ENCODE measurements around the gene PYGM. TPM values are rescaled to one million over a fixed set of nuclear protein-coding genes. Genes with fewer than 3 reads are reported as not detected.

The PYGM gene
- total RNA-seq, 2 donors from 2014 or later, result 4.7 to 5.6 TPM

GRCh38 chr11:64722141-64723065 is 37.4 kb downstream of the PYGM start:
- peaks cover 4 to 18% of the 10 kb centered on the region in 2 donors for H3K27me3 Mint-ChIP-seq
- peaks cover 4 to 13% of the 10 kb centered on the region in 2 donors for H3K4me1 Mint-ChIP-seq (ENCODE audit: low read depth in 2 of 2)
- H3K4me3 Mint-ChIP-seq, result peak overlapping the region; percentile 67
- no peak overlapping the region for H3K27ac Mint-ChIP-seq
- no peaks in the 10 kb centered on the region for H3K9me3 Mint-ChIP-seq
- no peak for ATAC-seq
- no peaks in the 10 kb centered on the region for H3K36me3 Mint-ChIP-seq
- no peak for DNase-seq (ENCODE audit: low spot score)

DNA sequence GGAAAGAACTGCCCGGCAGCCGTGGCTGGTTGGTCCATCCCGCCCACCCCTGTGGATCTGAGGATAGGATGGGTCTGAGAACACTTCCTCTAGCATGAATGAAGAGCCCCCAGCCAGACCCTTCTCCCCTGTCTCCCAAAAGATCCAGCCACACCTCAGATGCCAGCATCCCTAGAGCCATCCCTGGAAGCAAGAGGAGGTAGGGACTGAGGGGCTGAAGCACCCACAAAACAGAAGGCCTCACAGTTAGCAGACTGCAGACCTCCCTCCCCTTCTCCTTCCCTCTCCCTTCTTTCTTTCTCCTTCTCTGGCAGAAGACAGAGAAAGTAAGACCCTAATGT is 38.4 kb downstream of the PYGM start:
- H3K27ac Mint-ChIP-seq, result no peak overlapping the region
- ATAC-seq, result no peak
- DNase-seq (ENCODE audit: low spot score), result no peak
- peaks cover 8 to 24% of the 10 kb centered on the region in 2 donors for H3K27me3 Mint-ChIP-seq
- H3K4me1 Mint-ChIP-seq (ENCODE audit: low read depth in 2 of 2), result peaks cover 4 to 13% of the 10 kb centered on the region in 2 donors
- H3K36me3 Mint-ChIP-seq, result no peaks in the 10 kb centered on the region
- no peak overlapping the region for H3K4me3 Mint-ChIP-seq
- no peaks in the 10 kb centered on the region for H3K9me3 Mint-ChIP-seq

GRCh38 chr11:64720640-64721358 is 39.0 kb downstream of the PYGM start:
- H3K4me3 Mint-ChIP-seq, result no peak overlapping the region
- peaks cover 8 to 26% of the 10 kb centered on the region in 2 donors for H3K27me3 Mint-ChIP-seq

DNA sequence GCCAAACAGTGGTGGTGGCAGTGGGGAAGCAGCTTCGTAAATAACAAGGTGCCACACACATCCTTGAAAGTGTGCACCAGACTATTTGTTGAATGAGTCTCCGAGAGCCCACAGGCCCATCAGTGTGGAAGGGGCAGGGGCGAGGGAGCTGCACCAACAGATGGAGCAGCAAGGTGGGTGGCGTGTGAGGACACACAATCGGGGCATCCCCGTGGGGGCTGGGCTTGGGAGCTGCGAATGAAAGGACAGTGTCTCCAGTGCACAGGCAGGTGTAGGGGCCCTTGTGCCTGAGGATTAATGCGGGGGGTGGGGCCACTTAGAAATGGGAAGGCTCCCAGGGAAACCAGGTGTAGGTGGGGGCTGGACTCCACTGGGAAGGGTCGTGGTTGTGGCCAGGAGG is 39.6 kb downstream of the PYGM start:
- H3K9me3 Mint-ChIP-seq, result no peaks in the 10 kb centered on the region
- ATAC-seq, result no peak
- no peak overlapping the region for H3K4me3 Mint-ChIP-seq
- H3K27ac Mint-ChIP-seq, result no peak overlapping the region
- no peaks in the 10 kb centered on the region for H3K36me3 Mint-ChIP-seq
- peaks cover 2 to 11% of the 10 kb centered on the region in 2 donors for H3K4me1 Mint-ChIP-seq (ENCODE audit: low read depth in 2 of 2)
- H3K27me3 Mint-ChIP-seq, result peaks cover 12 to 28% of the 10 kb centered on the region in 2 donors
- DNase-seq (ENCODE audit: low spot score), result no peak

More at GRCh38 chr11:64720640-64721358, 39.0 kb downstream of the PYGM start:
- Mint-ChIP-seq H3K27ac (no peak overlapping the region), H3K4me1 (ENCODE audit: low read depth in 2 of 2) (peaks cover 4 to 13% of the 10 kb centered on the region in 2 donors), H3K36me3 (no peaks in the 10 kb centered on the region), H3K9me3 (no peaks in the 10 kb centered on the region)
- no peak for ATAC-seq
- DNase-seq (ENCODE audit: low spot score), result no peak

DNA sequence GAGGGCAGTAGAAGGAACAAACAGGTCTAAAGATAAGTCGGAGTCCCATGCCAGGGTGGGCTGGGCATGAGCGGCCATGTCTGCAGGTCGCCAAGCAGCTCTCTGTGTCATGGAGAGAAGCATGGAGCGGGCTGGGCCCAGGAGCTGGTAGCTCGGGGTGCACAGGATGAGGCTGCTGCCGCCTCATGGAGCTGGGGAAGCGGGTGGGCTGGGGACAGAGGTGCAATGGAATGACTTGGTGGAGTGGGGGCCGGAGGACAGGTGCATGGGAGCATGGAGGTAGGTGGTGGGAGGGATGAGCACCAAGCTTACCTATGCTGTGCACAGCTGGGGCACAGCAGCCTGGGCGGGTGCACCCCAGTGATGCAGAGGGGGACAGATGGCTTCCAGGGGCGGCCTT is 40.4 kb downstream of the PYGM start:
- no peaks in the 10 kb centered on the region for H3K9me3 Mint-ChIP-seq
- peaks cover 20 to 36% of the 10 kb centered on the region in 2 donors for H3K27me3 Mint-ChIP-seq
- no peak overlapping the region for H3K4me3 Mint-ChIP-seq
- no peaks in the 10 kb centered on the region for H3K36me3 Mint-ChIP-seq
- DNase-seq (ENCODE audit: low spot score), result no peak
- H3K4me1 Mint-ChIP-seq (ENCODE audit: low read depth in 2 of 2), result peaks cover 0 to 7% of the 10 kb centered on the region in 2 donors
- no peak overlapping the region for H3K27ac Mint-ChIP-seq
- ATAC-seq, result no peak

DNA sequence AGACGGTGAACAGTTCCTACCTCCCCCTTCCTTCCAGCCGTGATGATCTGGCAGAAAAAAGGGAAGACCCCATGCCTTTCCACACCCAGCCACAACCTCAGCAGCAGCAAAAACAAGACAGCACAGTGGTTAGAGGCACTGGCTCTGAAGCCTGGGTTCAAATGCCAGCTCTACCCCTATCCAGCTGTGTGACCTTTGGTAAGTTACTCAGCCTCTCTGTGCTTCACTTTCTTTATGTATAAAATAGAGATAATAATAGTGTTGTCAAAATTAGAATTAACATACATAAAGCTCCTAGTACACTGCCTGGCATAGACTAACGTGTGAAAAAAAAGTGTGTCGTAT is 41.0 kb downstream of the PYGM start:
- H3K4me3 Mint-ChIP-seq, result no peak overlapping the region
- peaks cover 26 to 42% of the 10 kb centered on the region in 2 donors for H3K27me3 Mint-ChIP-seq
- H3K36me3 Mint-ChIP-seq, result no peaks in the 10 kb centered on the region
- no peak for ATAC-seq
- H3K4me1 Mint-ChIP-seq (ENCODE audit: low read depth in 2 of 2), result peaks cover 0 to 3% of the 10 kb centered on the region in 2 donors
- H3K27ac Mint-ChIP-seq, result no peak overlapping the region
- H3K9me3 Mint-ChIP-seq, result no peaks in the 10 kb centered on the region
- DNase-seq (ENCODE audit: low spot score), result no peak

DNA sequence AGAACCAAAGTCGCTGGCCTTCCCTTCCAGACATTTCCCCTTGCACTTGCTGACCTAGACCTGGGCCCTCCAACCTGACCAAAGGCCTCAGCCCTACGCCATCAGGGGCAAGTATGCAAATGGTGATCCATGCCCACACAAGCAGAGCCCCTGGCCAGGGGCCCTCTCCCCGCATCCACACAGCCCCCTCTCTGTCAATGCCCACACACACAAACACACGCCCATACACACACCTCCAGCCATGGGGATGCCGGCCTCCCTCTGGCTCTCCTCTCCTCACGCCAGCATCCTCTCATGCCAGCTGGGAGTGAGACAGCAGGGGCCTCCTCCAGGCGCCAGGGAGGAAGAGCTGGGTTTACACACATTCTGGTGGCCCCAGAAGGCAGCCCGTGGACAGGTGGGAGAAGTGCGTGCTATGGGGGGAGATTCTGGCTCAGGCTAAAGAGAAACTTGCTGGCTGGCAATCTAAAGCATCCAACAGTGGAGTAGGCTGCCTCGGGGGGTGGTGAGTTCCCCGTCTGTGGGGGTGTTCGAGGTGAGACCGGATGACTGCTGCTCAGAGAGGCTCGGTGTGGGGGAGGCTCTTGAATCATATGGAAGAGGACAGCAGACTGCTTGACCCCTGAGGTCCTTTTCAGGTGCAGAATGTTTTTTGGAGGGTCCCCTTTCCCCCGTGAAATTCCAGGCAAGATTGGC is 41.5 kb downstream of the PYGM start:
- Mint-ChIP-seq H3K27ac (no peak overlapping the region), H3K4me3 (no peak overlapping the region), H3K36me3 (no peaks in the 10 kb centered on the region), H3K9me3 (no peaks in the 10 kb centered on the region), H3K4me1 (ENCODE audit: low read depth in 2 of 2) (peaks cover 0 to 3% of the 10 kb centered on the region in 2 donors), H3K27me3 (peaks cover 26 to 42% of the 10 kb centered on the region in 2 donors)
- no peak for DNase-seq (ENCODE audit: low spot score)
- no peak for ATAC-seq

GRCh38 chr11:64717268-64717578 is 42.6 kb downstream of the PYGM start:
- Mint-ChIP-seq H3K36me3 (no peaks in the 10 kb centered on the region), H3K4me1 (ENCODE audit: low read depth in 2 of 2) (peaks cover 1 to 3% of the 10 kb centered on the region in 2 donors), H3K9me3 (no peaks in the 10 kb centered on the region), H3K27ac (no peak overlapping the region), H3K27me3 (peaks cover 29 to 41% of the 10 kb centered on the region in 2 donors), H3K4me3 (no peak overlapping the region)
- no peak for DNase-seq (ENCODE audit: low spot score)
- peak in 1 of 2 donors; percentile 45 for ATAC-seq

DNA sequence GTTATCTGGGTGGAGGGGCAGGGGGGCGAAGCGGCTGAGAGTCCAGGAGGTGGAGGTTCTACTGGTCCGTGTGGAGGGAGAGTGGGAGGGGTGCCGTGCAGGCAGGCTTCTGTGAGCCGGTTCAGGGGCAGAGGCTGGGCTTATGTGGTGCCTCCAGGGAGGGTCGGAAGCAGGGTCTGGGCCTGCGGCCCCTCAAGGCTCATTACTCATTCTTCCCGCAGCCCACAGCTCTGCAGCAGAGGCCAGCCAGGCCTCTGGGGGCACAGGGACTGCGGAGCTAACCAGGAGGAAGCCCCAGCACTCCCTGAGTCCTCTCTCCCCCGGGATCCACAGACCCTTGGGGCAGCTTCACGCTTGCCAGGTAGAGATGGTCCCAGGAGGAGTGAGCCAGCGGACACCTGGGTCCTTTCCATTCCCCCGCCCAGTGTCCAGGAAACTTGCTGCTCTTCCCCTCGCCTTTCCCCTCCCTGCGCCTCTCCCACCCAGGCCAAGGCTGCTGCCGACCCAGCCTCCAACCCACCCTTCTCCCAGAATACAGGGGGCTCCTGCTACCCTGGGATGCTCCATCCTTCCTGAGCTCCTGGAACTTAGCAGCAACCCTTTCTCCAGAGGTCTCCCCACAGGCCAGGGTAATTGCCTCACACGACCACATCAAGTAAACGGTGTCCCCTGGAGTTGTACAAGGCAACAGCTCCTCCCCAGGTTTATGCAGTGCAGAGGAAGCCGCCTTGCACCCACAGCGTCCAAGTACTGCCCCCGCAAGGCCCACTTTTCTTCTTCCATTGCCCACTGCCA is 43.1 kb downstream of the PYGM start:
- DNase-seq (ENCODE audit: low spot score) (no peak), ATAC-seq (no peak)
- H3K4me1 Mint-ChIP-seq (ENCODE audit: low read depth in 2 of 2), result peaks cover 7 to 8% of the 10 kb centered on the region in 2 donors
- no peak overlapping the region for H3K27ac Mint-ChIP-seq
- H3K4me3 Mint-ChIP-seq, result no peak overlapping the region
- H3K9me3 Mint-ChIP-seq, result no peaks in the 10 kb centered on the region
- peaks cover 34 to 43% of the 10 kb centered on the region in 2 donors for H3K27me3 Mint-ChIP-seq
- no peaks in the 10 kb centered on the region for H3K36me3 Mint-ChIP-seq

DNA sequence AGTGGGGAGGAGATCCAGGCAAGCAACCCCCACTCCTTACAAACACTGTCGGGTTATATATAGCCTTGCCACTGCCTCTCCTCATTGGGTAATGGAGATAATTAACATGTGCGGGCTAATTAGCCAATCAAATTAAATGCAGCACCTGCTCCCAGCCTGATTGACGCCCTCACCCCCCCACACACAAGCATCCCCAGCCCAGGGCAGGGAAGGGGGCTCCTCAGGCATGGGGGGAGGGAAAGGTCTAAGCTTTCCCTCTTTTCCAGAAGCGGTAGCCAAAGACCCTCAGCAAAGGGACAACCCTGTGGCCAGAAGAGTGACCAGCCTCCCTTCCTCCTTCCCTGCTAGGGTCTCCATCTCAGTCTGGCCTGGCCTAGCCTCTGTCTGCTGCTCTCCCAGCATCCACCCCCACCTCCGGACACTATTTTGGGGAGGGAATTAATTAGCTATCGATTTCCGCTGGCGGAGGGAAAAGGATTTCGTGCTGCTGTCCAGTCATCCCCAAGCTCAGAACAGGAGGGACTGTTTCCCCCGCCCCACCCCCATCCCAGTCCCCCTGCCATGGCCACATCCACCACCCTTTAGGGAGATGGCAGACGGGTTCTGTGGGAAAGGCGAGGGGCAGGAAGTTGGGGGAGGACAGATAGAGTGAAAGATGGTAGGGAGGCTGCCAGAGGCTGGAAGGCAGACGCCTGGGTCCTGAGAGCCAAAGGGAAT is 43.9 kb downstream of the PYGM start:
- Mint-ChIP-seq H3K9me3 (no peaks in the 10 kb centered on the region), H3K27me3 (peaks cover 42 to 48% of the 10 kb centered on the region in 2 donors), H3K36me3 (no peaks in the 10 kb centered on the region), H3K4me1 (ENCODE audit: low read depth in 2 of 2) (peaks cover 9 to 12% of the 10 kb centered on the region in 2 donors), H3K4me3 (no peak overlapping the region), H3K27ac (no peak overlapping the region)
- DNase-seq (ENCODE audit: low spot score) (no peak), ATAC-seq (no peak)

DNA sequence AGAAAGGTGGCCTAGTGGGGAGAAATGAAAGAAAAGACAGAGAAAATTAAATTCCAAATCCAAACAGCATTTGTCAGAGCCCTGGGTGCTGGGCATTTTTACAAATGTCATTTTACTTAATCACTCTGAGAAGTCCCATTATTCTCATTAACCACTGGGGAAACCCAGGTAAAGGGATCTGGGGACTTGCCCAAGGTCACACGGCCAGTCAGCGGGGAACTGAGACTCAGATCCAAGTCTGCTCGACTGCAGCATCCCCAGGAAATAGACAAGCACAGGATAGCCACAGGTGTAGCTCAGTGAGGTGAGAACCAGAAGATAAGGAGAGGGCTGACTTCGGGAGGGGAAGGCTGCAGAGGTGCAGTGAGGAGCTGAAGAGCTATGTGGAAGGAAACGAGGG is 44.7 kb downstream of the PYGM start:
- Mint-ChIP-seq H3K9me3 (no peaks in the 10 kb centered on the region), H3K4me3 (peak overlapping the region; percentile 18), H3K27ac (no peak overlapping the region), H3K36me3 (no peaks in the 10 kb centered on the region), H3K27me3 (peaks cover 49 to 50% of the 10 kb centered on the region in 2 donors), H3K4me1 (ENCODE audit: low read depth in 2 of 2) (peaks cover 12 to 16% of the 10 kb centered on the region in 2 donors)
- ATAC-seq, result no peak
- no peak for DNase-seq (ENCODE audit: low spot score)

- Mint-ChIP-seq H3K36me3 (no peaks in the 10 kb centered on the region), H3K27ac (no peak overlapping the region), H3K9me3 (no peaks in the 10 kb centered on the region), H3K4me3 (peak overlapping the region; percentile 18), H3K27me3 (peaks cover 51 to 54% of the 10 kb centered on the region in 2 donors), H3K4me1 (ENCODE audit: low read depth in 2 of 2) (peaks cover 15 to 17% of the 10 kb centered on the region in 2 donors)
- DNase-seq (ENCODE audit: low spot score) (no peak), ATAC-seq (no peak)
These were observed 45.1 kb downstream of the PYGM start for GRCh38 chr11:64714666-64715065.
